ENCODE data around the gene NAALADL1.
"Not testable (repeated sequence)": the region's sequence is repeated elsewhere in the genome, so short reads cannot be mapped to it uniquely, and the experiment has no call there.

NAALADL1 gene

DNA sequence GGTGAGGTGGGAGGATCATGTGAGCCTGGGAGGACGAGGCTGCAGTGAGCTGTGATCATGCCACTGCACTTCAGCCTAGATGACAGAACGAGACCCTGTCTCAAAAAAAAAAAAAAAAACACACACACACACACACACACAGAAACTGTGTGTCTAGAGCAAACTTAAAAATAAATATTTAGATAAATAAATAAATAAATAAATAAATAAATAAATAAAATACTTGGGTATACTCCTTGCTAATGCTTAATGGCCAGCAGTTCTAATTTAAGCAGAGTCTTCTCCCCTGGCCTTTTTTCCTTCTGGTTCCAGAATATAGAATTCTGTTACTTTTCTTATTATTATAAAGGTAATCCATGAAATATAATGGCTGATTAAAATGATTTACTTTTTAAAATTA, 49.5 kb downstream of the NAALADL1 start:
- DNase-seq, result no peak

GRCh38 chr11:65008016-65008415, 50.3 kb downstream of the NAALADL1 start:
- DNase-seq, result no peak

DNA sequence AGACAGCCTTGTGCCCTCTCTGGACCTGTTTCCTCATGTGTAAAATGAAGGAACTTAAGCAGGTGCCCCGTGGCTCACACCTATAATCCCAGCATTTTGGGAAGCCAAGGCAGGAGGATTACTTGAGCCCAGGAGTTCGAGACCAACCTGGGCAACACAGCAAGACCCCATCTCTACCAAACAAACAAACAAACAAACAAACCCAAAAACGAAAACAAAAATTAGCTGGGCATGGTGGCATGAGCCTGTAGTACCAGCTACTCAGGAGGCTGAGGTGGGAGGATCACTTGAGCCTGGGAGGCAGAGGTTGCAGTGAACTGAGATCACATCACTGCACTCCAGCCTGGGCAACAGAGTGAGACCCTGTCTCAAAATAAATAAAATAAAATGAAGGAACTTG, 54.4 kb downstream of the NAALADL1 start:
- not testable (repeated sequence) for DNase-seq

GRCh38 chr11:65003282-65003681, 55.1 kb downstream of the NAALADL1 start:
- DNase-seq, result no peak

DNA sequence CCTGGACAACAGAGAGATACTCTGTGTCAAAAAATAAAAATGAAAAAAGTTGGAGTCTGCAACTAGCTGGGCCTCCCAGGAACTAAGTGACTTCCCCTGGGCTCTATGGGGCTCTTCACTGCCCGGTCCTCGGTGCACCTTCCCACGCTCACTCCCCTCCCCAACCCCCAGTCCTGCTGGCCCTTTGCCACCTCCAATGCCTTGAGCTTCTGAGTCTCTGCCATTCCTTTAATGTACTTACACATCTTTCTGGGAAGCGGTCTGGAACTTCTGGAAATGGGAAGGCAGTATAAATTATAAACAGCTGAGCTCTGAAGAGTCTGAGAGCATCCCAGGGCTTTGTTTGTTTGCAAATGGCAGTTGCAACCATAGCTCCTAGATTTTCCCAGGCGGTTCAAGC, 55.6 kb downstream of the NAALADL1 start:
- DNase-seq, result no peak

GRCh38 chr11:64999478-64999877, 58.9 kb downstream of the NAALADL1 start:
- no peak for DNase-seq

- DNase-seq, result no peak
Observed at GRCh38 chr11:64998690-64999431, 59.5 kb downstream of the NAALADL1 start.

DNA sequence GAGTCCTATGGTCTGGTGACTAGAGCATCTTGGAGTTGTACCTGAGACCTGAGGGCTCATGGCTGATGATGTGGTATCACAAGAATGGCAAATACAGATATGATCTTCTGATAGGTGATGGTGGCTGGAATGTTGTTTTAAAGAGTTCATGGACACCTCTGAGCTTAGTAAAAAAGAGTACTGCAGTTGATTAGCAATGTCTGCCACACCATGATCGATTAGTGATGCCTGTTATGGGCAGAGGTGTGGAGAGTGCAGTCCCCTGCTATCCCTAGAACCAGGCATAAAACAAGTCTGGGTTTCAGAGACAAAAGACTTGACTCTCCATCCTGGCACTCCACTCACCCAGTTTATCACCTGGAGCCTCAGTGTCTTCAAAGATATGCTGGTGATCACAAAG, 60.2 kb downstream of the NAALADL1 start:
- no peak for DNase-seq

DNA sequence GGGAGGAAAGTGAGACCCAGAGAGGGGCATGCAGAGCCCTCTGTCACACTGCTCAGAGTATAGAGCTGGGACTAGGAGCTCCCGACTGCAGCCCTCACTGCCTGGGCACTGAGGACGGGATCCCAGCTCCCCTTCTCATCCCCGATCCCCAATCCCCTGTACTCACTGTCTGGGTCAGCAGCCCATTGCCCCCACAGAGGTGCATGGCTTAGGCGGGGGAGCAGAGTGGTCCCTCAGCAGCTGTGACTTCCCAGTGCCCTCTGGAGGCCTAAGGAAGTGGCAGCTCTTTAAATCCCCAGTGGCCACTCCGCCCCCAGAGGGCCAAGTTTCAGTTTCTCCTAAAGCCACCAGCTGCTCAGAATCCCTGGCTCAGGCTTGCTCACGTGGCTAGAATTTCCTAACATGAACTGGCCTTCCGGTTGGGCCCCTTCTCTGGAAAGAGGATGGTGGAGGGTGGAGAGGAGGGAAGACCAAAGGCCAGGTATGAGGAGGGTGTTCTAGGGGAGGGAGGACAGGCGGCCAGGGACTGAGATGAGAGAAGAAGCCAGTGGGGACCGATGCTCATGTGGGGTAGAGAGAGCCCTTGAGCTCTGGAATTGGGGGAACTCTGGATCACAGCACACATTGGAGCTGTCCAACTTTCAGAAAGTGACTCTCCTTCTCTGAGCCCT, 61.5 kb downstream of the NAALADL1 start, which contains the start of gene BATF2:
Gene BATF2 (minus strand): TSS at position 262 of the 671 bp plus-strand sequence. CDS start 57 bp downstream, at position 205.
- peak; percentile 84 for DNase-seq

DNA sequence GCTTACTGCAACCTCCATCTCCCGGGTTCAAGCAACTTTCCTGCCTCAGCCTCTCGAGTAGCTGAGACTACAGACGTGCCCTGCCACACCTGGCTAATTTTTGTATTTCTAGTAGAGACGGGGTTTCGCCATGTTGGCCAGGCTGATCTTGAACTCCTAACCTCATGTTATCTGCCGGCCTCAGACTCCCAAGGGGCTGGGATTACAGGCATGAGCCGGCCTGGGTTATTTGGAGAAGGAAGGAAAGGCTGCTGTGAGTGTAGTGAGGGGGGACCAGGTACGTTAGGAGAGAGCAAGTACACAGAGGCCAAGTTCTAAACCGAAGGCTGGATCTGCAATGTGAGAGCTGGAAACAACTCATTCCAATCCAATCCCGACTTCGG, 62.0 kb downstream of the NAALADL1 start:
- DNase-seq, result no peak

All from MV-4-11 (cell line).